Activated CD8-positive, alpha-beta memory T cell treated with anti-CD3 and anti-CD28 coated beads for 24 hours (primary cell): ENCODE results near the gene IL1R2.

Experiments
- DNase-seq: peaks from one replicate; pipeline ENCODE4 v3.0.0-alpha.2; 2020

Gene IL1R2

DNA sequence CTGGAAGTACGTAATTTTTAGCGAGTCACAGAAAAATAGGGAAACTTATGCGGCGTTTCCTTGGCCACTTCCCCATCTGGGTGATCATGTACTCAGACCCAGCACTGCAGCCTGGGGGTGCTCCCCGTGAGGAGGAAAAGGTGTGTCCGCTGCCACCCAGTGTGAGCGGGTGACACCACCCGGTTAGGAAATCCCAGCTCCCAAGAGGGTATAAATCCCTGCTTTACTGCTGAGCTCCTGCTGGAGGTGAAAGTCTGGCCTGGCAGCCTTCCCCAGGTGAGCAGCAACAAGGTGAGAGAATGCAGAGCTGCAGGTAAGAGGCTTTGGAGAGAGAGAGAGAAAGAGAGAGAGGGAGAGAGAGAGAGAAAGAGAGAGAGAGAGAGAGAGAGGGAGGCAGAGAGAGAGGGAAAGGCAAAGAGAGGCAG lies at the start of gene IL1R2:
IL1R2 (plus strand) TSS at position 240 of the 425 bp plus-strand sequence. CDS start 16,616 bp downstream, outside the sequence.
- no peak for DNase-seq

- DNase-seq, result no peak
These were observed 48.9 kb upstream of the IL1R2 start for GRCh38 chr2:101942851-101943250.

- DNase-seq, result no peak
These were observed 45.3 kb upstream of the IL1R2 start for GRCh38 chr2:101946372-101947039.

DNA sequence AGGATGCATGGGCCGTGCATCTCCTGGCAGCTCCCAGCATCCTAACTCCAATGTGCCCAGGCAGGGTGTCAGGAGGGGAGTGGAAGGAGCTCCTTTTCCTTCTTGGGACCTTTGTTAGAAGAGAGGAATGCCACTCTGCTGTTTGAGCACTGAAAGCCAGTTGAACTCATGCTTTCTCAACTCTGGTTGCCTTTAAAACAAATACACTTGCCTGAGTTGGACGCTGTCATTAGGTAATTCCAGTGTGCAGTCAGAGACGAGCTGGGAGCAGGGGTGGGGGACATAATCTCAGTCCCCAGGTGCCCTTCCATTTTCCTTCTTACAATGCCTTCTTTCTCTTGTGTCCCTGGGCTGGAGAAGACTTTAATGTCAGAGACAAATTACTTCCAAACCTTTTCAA lies 44.4 kb upstream of the IL1R2 start:
- no peak for DNase-seq

GRCh38 chr2:101948625-101949155 lies 43.1 kb upstream of the IL1R2 start:
- DNase-seq, result no peak

DNA sequence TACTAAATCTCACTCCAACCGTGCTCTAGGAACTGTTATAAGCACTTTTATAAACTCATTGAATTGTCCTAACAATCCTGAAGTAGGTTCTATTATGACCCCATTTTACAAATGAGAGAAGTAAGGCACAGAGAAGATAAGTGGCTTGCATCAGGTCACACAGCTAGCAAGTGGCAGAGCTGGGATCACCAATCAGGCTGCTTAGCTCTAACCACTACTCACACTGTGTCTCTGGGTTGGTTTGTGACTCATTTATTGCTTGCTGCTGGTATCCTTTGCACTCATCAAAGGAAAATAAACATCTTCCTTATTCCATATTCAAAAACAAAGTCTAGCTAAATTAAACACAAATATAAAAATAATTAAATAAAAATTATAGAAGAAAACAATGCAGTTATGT lies 42.5 kb upstream of the IL1R2 start:
- DNase-seq, result no peak

- DNase-seq, result no peak
These were observed 40.5 kb upstream of the IL1R2 start for GRCh38 chr2:101951296-101951695.

DNA sequence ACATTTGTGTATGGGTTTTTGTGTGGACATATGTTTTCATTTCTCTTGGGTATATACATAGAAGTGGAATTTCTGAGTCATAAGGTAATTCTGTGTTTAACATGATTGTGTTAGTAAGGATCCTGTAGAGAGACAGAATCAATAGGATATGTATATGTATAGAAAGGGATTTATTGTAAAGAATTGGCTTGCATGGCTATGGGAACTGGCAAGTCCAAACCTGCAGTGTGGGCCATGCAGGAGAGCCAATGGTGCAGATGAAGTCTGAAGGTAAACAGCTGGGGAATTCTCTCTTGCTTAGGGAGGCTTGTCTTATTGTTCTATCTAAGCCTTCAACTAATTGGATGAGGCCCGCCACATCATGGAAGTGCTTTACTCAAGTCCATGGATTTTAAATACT lies 39.2 kb upstream of the IL1R2 start:
- DNase-seq, result no peak

DNA sequence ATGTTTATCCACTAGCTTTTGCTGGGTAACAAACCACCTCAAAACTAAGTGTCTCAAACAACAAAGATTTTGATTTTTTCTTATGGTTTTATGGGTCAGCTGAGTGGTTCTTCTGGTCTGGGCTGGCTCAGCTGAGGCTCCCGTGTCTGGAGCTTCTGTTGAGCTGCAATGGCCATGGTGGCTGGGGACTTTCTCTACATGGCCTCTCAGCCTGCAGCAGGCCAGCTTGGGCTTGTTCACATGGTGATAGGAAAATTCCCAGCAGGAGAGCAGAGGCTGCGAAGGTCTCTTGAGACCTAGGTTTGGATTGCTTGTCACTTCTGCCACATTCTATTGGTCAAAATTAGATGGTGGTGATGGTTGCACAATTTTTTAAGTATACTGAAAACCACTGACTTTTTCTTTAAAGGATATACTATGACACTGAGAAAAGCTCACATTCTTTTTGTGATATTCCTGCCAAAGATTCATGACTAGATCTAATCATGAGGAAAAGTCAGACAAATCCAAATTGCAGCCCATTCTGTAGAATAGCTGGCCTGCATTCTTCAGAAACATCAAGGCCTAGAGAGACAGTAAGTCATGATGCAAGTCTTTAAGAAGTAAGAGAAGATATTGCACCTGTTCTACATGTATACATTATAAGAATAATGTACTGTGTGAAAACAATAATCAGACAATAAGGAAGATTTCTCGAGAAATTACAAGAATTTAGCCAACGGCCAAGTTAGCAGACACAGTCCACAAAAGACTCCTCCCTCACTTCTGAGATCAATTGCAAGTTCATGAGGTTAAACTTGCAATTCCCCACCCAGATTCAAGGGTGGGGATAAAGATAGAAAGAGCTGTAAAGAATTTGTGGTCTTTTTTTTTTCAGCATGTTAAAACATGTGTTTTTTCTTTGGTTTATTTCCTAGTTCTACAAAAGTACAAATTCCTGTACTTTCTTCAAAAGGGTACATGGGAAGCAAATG lies 35.0 kb upstream of the IL1R2 start:
- no peak for DNase-seq

DNA sequence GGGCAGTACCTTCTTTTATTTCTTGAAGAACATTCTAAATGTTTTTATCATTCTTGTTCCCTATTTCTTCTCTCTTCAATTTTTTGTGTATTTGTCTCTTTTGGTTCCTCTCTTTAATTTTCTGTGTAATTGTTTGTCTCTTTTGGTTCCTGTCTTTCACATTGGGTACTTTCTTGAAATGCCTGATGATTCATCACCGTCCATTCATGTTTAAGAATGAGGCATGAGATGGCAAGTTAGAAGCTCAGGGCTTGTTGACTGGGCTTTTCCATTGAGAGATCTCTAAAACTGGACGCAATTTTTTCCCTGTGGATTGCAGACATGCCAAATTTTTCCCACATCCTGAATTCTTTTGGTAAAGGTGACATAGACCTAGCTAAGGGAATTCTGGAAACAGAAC lies 33.7 kb upstream of the IL1R2 start:
- no peak for DNase-seq

- DNase-seq, result no peak
These were observed 30.9 kb upstream of the IL1R2 start for GRCh38 chr2:101960819-101961337.

GRCh38 chr2:101961338-101962191 lies 30.2 kb upstream of the IL1R2 start:
- no peak for DNase-seq

DNA sequence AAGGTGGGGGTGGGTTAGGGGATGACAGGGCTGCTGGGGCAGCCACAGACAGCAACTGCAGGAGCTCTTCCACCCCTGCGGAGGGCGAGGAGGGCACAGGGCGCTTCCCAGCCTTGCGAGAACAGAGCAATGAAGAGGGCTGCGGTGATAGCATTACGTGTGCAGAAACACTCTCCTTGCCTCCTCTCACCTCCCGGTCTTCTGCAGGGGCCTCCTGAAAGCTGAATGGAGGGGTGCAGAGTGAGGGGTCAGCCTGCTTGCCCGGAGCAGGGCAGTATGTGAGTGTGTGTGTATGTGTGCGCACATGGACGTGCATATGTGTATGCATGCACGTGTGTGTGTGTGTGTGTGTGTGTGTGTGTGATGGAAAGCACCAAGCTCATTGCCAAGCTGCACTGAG lies 29.5 kb upstream of the IL1R2 start:
- no peak for DNase-seq

DNA sequence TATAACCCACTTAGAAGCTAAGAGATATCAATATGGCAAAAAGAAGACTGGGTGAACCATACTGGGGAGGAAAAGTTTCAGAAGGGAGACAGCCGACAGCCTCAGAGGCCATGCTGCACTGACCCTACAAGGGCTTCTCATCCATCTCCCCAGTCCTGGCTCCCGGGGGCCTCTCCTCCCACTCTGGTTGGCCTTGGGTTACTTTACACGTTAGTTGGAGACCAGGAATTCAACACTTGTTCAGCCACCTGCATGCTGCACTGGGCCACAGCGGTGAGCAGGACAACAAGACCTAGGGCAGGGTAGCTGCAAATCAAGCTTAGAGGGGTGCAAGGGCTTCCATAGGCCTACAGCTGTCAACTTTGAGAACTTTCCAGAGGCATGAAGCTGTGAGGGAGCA lies 28.6 kb upstream of the IL1R2 start:
- DNase-seq, result no peak

DNA sequence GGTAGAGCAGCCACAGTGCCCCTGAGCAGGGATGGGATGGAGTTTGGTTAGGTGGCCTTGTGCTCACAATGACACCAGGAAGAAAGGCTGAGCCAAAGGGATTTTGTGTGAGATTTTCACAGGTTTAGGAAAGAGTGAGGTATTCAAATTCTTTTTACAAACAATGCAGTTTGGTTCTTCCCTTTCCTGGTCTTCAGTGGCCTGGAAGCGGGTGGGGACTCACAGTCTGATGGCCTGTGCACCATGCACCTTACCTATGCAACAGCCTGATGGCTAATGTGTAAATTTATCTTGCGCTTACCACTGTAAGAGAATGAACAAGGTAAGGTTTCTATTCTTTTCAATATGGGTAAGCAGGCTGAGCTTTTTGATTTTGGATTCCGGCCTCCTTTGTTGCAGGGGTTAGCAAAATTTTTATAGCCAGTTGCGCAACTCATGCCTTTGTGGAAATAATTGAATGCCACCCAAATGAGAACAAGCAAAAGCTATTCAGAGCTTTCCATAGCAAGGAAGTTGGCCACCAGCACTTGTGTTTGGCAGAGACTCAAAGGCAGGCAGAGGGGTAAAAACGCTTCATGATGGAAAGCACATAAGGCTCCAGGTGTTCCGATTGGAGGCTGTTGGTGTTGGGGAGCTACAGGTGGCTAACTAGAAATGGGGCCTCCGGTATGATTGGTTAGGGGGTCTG lies 23.8 kb upstream of the IL1R2 start:
- DNase-seq, result no peak

DNA sequence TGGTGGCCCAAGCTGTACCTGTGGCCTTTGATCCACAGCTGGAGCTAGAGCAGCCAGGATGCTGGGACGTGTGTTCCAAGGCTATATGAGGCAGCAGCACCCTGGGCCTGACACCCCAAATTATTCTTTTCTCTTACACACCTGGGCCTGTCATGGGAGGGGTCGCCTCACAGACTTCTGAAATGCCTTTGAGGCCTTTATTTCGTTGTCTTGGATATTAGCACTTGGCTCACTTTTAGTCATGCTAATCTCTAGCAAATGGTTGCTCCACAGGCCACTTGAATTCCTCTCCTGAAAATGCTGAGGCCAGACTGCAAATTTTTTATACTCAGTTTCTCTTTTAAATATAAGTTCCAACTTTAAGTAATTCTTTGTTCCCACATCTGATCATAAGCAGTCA lies 22.0 kb upstream of the IL1R2 start:
- DNase-seq, result no peak

DNA sequence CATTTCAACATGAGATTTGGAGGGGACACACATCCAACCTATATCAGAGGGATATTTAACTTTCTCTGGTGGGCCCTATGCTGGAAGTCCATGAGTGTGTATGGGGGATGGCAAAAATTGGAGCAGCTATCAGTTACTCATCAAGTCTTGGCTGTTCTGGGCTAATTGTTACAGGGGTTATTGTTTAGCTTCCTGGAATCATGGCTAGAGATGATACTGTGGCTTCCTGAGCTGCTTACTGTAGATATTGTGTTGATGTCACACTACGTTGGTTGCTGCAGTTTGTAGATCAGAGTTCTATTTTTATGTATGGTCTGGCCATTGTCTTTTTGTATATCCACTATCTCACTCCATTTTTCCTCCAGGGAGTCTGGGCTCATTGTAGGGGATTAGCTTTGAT lies 20.9 kb upstream of the IL1R2 start:
- no peak for DNase-seq

- no peak for DNase-seq
These were observed 19.9 kb upstream of the IL1R2 start for GRCh38 chr2:101971836-101972235.

GRCh38 chr2:101972621-101973434 lies 18.9 kb upstream of the IL1R2 start:
- no peak for DNase-seq

DNA sequence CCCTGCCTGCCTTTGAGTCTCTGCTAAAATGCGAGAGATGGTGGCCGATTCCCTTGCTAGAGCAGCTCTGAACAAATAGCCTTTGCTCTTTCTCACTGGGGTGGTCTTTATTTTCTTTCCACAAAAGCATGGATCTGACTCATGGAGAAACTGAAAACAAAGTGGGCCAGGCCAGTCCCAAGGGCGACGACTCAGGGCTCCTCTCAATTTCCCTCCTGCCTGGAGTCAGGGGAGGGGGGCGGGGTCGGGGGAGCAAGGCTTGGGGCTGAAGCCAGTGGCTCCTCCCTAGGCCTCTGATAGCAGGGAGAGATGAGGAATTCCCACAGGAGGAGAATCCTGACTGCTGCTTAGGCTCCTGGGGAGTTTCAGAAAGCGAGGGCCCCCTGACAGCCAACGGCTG lies 17.1 kb upstream of the IL1R2 start:
- no peak for DNase-seq
